HS-5 (cell line): ENCODE data around the gene MRNIP.
"Not testable (repeated sequence)": the region's sequence is repeated elsewhere in the genome, so short reads cannot be mapped to it uniquely, and the experiment has no call there.

ENCODE experiments used
- DNase-seq: peaks from one replicate; pipeline ENCODE4 v3.0.0-alpha.2; 2012; ENCODE audit warnings: low read depth

The MRNIP gene

DNA sequence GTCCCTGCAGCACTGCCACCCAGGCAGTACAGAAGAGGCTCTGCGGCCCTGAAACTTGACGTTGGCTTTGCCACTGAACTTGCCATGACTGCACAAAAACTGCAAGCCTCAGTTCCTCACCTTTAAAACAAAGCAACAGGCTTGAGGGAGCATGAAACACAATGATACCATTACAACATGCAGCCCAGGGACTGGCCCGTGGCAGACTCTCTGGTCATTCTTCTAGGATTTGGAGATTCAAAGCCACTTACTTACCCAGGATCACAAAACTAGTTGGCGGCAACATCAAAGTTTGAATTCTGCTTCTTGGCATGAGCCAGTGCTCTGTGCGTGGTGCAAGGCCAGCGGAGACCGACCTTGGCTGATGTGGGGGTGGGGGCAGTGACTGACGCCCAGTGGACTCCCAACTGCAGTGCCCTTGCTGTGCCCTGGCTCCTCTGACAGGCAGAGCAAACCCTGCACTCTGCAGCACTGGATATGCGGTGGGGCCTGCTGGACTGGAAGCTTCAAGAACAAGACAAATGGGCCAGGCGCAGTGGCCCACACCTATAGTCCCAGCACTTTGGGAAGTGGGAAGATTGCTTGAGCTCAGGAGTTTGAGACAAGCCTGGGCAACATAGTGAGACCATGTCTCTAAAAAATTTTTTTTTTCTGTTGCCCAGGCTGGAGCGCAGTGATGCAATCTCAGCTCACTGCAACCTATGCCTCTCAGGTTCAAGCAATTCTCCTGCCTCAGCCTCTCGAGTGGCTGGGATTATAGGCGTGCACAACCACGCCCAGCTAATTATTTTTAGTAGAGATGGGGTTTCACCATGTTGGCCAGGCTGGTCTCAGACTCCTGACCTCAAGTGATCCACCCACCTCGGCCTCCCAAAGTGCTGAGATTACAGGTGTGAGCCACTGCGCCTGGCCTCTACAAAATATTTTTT is 19.0 kb downstream of the MRNIP start:
- no peak for DNase-seq

DNA sequence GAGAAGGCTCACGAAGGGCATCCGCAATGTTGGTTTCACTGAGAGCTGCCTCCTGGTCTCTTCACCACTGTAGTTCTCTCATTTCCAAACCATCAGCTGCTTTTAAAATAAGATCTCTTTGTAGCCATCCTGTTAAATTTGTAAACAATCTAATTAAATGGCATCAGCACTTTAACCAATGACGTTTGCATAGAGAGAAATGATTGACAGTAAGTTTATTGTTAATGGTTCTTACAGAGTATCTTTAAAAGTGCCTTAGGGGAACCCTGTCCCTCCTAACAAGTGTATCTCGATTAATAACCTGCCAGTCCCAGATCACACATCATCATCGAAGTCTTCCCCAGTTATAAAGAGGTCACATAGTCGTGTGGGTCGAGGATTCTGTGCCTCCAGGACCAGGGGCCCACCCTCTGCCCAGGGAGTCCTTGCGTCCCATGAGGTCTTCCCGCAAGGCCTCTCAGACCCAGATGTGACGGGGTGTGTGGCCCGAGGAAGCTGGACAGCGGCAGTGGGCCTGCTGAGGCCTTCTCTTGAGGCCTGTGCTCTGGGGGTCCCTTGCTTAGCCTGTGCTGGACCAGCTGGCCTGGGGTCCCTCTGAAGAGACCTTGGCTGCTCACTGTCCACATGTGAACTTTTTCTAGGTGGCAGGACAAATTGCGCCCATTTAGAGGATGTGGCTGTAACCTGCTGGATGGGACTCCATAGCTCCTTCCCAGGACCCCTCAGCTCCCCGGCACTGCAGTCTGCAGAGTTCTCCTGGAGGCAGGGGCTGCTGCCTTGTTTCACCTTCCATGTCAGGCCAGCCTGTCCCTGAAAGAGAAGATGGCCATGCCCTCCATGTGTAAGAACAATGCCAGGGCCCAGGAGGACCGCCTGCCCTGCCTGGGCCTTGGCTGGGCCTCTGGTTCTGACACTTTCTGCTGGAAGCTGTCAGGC is 21.3 kb downstream of the MRNIP start:
- DNase-seq, result no peak

DNA sequence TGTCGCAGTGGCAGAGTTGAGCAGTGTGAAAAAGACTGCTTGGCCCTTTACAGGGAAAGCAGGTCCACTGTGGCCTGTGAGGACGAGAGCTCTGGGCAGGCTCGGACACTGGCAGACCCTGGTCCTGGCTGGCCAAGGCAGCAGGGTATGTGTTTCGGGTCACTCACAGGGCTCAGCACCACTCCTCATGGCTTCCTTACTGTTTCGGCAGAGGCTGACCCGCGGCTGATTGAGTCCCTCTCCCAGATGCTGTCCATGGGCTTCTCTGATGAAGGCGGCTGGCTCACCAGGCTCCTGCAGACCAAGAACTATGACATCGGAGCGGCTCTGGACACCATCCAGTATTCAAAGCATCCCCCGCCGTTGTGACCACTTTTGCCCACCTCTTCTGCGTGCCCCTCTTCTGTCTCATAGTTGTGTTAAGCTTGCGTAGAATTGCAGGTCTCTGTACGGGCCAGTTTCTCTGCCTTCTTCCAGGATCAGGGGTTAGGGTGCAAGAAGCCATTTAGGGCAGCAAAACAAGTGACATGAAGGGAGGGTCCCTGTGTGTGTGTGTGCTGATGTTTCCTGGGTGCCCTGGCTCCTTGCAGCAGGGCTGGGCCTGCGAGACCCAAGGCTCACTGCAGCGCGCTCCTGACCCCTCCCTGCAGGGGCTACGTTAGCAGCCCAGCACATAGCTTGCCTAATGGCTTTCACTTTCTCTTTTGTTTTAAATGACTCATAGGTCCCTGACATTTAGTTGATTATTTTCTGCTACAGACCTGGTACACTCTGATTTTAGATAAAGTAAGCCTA is 22.2 kb downstream of the MRNIP start:
- no peak for DNase-seq

DNA sequence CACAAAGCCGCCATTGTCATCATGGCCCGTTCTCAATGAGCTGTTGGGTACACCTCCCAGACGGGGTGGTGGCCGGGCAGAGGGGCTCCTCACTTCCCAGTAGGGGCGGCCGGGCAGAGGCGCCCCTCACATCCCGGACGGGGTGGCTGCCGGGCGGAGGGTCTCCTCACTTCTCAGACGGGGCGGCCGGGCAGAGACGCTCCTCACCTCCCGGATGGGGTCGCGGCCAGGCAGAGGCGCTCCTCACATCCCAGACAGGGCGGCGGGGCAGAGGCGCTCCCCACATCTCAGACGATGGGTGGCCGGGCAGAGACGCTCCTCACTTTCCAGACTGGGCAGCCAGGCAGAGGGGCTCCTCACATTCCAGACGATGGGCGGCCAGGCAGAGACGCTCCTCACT is 23.7 kb downstream of the MRNIP start:
- DNase-seq, result not testable (repeated sequence)

DNA sequence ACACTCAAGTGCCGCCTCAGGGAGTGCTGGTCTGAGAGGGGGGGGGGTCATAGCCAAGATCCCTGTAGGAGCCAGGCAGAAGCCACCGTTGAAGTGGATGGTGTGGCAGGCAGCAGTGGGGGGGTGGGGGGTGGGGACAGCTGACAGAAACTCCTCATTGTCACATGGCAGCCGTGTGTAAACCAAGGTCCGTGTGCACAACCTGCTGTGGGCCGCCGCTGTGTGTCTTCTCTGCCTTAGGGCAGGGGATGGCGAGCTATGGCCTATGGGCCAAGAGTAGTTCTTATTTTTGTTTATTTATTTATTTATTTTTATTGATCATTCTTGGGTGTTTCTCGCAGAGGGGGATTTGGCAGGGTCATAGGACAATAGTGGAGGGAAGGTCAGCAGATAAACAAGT is 24.5 kb downstream of the MRNIP start:
- no peak for DNase-seq

DNA sequence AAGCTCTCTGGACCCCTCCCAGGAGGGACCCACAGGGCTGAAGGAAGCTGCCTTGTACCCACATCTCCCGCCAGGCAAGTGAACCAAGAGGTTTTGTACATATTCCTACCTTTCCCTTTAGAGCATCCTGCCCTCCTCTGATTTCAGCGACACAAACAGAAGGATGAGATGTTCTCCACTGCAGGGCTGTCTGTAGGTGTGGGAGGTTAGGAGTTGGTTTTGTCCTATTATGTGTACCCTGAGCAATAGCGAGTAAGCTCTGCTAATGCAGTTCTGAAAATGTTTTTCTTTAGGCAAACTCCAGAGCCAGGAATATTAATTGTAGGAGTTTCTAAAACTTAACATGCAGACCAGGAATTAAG is 24.9 kb downstream of the MRNIP start:
- no peak for DNase-seq

DNA sequence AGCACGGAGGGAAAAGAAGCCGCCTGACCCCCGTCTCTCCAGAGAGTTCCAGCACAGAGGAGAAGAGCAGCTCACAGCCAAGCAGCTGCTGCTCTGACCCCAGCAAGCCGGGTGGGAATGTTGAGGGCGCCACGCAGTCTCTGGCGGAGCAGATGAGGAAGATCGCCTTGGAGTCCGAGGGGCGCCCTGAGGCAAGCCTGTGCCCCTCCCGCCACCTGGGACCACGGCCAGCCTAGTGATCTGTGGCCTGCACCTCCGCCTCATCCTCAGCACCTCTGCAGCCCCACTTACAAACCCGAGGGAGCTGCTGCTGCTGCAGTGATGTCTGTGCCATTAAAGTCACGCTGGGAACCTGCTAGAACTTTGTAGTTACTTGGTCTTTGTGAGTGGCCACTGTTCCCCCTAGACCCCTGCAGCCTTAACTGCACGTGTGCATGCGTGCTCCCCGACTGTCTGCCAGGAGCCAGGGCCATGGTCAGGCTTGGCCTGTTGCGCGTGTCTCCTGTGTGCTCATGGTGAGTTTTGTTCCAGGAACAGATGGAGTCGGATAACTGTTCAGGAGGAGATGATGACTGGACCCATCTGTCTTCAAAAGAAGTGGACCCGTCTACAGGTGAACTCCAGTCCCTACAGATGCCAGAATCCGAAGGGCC is 25.4 kb downstream of the MRNIP start:
- DNase-seq, result no peak

DNA sequence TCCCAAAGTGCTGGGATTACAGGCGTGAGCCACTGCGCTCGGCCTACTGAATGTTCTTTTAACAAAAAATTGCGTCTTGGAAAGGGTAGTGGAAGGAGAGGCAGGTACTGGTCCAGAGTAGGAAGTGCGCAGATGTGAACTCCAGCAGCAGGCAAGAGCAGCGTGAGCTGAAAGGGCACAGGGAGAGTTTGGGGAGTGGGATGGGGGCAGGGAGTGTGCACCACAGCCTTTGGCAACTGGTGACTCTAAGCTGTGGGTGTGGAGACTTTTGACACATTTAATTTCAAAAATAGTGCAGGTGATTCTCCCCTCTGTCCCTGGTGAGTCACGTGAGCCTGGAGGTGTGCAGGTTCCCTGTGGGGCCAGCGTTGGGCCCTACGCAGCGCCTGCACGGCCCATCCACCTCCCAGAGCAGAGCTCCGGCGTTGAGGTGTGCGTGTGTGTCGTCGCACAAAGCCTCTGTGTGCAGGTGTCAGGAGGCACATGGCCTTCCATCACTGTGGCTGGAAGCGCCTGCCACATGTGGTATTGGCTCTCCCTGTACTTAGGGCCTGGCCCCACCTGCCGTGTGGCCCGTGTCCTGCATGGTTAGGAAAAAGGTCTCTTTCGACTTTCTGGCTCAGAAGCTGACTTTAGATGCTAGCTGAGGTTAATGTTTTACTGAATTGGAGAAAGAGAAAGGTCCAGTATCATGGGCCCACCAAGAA is 26.4 kb downstream of the MRNIP start:
- DNase-seq, result no peak

DNA sequence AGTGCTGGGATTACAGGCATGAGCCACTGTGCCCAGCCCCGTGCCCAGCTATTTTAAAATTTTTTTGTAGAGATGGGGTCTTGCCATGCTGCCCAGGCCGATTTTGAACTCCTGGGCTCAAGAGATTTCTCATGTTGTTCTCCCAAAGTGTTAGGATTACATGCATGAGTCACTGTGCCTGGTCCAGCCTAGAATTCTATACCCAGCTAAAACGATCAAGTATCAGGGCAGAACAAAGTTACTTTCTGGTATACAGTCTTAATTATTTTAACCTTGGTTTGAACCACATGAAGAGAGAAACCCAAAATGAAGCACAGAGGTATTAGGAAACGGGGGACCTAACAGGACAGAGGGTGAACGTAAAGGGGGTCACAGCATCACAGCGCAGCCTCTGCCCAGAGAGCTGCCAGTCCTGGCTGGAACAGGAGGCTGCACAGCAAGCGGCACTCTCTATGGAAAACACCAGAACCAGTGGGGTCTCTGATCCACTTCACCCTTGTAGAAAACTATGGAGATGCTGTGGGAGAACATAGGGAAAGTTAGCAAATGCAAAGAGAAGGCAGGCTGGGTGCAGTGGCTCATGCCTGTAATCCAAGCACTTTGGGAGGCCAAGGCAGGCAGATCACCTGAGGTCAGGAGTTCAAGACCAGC is 27.7 kb downstream of the MRNIP start:
- no peak for DNase-seq

DNA sequence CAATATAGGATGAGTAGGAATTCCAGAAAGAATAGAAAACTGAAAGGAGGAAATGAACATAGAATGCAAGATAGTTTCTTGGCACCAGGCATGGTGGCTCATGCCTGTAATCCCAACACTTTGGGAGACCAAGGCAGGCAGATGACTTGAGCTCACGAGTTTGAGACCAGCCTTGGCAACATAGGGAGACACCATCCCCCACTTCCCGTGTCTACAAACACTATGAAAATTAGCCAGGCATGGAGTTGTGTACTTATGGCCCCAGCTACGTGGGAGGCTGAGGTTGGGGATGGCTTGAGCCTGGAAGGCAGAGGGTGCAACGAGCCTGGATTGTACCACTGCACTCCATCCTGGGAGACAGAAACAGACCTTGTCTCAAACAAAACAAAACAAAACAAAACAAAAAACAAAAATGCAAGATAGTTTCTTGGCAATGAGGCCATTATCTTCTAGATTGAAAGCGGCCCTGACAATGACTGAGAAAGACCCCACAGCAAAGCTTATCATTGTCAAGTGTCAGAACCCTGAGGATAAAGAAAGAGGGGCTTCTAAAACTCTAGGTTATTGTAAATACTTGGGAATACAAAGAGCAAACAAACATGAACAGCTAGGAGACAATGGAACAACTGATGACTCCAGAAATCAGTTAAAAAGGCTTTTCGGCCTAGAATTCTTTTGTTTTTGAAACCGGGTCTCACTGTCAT is 28.7 kb downstream of the MRNIP start:
- no peak for DNase-seq

DNA sequence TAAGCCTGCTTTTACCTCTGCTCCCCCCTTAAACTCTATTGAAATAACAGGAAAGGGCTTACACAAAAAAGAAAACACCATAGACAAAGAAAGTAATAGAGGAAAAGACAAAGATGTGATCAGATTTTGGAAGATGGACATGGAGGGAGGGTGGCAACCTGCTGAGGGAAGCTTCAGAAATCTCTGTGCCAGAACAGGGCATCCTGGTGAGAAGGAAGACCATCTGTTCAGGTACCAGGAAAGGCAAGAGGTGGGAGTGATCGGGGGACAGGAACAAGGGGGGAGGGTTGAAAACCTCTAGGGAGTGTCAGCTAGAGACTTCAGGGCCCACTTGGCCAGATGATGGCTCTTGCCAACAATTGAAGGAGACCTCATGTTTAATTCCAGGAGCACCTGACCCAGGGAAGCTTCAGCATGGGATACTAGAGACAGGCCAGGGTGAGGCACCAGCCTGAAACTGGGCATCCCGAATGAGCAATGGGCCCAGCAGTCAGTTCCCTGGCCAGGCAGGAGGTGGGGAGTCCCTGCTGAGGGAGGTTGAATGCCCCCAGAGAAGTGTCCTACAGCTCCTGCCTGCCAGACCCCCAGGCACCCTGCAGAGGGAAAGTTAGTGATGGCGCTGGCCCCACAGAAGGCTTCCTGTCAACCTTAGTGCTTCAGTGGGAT is 29.7 kb downstream of the MRNIP start:
- no peak for DNase-seq

DNA sequence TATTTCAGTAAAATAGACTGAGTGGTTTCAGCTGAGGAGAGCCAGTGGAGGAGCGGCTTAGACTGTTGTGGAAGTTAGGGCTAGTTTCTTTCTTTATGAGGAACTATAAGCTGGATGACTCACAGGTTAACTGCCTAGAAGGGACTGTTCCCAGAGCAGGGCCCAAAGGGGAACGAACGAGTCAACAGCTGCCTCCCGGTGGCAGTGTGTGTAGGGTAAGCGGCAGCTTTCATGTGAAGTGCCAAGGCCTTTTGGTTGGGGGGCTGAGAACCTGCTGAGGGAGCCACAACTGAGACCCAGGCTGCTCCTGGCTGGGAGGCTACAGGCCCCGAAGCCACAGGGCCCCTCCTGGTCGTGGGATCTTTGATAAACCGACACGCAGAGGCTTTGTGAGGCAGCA is 30.9 kb downstream of the MRNIP start:
- DNase-seq, result no peak

DNA sequence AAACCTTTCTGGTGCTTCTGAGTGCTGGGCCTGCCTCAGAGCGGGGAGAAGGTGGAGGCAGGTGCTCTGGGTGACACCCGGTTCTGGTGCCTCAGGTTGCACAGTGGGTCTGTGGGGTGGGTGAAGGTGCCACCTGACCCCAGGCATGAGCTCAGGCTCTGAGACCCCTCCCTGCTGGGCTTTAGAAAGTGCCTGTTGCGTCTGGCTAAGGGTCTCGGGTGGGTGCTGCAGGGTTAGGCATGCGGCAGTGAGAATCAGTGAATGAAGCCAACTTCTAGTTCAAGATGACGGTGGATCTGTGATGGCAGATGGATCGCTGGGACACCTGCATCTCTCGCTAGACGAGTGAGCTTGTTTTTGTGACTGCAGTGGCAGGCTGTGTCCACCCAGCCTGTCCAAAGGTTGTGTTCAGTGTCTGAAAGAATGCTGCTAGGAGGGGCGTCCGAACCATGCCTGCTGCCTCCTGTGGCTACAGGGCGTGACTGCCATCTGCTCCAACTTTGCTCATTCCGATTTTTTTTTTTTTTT is 32.9 kb downstream of the MRNIP start:
- no peak for DNase-seq

DNA sequence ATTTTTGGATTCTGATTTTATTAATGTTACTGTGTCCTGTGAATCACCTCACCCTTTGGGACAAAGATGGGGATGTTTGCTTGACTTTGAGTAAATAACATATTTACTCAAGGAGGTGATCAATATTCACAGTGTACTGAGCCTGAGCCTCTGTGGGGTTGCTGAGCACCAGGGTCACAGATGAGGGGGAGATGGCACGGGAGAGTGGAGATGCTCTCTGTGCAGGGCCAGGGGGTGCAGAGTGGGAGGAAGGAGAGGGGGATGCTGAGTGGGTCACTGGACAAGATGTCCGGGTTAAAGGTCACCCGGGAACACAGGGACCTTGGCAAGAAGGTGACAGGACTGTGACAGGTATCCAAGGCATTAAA is 33.9 kb downstream of the MRNIP start:
- DNase-seq, result no peak

DNA sequence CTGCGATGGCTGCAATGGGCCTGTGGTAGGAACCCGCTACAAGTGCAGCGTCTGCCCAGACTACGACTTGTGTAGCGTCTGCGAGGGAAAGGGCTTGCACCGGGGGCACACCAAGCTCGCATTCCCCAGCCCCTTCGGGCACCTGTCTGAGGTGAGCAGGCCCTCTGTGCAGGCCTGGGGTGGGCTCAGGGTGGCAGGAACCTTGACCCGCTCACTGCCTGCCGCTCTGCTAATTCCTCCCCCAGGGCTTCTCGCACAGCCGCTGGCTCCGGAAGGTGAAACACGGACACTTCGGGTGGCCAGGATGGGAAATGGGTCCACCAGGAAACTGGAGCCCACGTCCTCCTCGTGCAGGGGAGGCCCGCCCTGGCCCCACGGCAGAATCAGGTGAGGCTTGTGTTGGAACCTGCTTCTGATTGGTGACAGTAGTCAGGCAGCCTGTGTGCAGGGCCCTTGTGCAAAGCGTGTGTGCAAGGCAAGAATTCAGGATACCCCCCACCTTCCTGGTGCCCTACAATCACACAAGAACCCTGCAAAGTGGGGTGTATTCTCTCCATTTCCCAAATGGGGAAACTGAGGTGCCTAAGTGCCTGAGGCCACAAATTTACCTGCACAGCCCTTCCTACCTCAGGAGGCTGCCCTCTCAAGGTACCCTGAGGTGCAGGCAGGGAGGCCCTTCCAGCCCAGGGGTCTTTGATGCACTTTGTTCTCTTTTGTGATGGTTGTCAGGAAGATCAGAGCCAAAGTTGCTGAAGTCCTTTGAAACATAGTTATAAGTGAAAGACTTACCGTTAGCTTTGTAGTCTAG is 34.5 kb downstream of the MRNIP start:
- DNase-seq, result no peak

DNA sequence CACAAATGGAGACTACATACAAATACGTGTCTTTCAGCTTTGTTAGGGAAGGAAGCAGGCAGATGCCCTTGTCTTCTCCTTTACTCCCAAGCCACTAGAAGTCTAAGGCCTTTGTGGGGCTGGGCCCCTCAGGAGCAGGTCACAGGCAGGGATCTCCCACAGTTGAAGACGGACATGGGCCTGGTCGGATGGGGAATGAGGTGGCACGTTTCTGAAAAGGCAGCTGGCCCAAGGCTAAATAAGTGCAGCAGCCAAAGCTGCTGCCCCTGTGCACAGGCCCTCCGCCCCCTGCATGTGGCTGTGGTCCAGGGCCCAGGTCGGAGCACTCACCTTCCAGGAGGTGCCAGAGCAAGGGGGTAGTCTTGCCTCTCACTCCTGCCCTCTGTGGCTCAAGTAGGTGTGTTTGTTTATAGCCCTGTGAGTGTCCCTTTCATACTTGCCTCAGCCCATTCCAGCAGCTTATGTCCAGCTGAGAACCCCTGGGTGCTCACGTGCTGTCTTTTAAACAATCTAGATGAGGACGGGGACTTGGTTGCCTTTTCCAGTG is 36.1 kb downstream of the MRNIP start:
- DNase-seq, result no peak

DNA sequence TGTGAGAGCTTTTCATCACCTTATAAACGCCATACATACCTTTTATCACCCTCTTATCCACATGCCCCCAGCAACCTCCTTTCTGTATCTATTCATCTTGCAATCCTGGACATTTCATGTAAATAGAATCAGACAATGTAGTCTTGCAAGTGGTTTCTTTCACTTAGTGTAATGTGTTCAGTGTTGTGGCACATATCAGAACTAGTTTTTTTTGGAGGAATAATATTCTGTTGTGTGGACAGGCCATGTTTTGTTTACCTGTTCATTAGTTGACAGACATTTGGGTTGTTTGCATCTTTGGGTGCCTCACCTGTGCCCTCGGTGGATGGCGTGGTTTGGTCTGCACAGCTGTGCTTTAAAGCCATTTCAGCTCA is 36.6 kb downstream of the MRNIP start:
- no peak for DNase-seq
